Measurements from ENCODE around the gene GJC1. TPM values are rescaled to one million over a fixed set of nuclear protein-coding genes. Genes with fewer than 3 reads are reported as not detected.
A peak's percentile ranks its signal among the peaks of the same experiment; 100 is the strongest.

The GJC1 gene
- total and polyA plus RNA-seq, 9 of the 15 experiments (the other 6 are each of a cell fraction or from before 2014, with no cell fraction given), result 0.04 to 1.4 (median 0.18) TPM; not detected in 1

GRCh38 chr17:44794851-44795413 is 35.2 kb downstream of the GJC1 start (continued):
- TF ChIP-seq ZNF395 (CRISPR knock-in tag; IDR thresholded peaks at IDR 0.05), result peak; percentile 77; the same call in 1 of the 2 replicates
- TF ChIP-seq HES1 (IDR thresholded peaks at IDR 0.05; ENCODE audit: low read depth), result no peak
- peak in 1 of 2 experiments; percentile 78; a peak in 2 of 4 replicates for TF ChIP-seq ETV6 (IDR thresholded peaks at IDR 0.05; ENCODE audit: borderline replicate concordance in 1 of 2, low read depth in 2 of 2, low read length in 1 of 2)
- TF ChIP-seq ETV6 (CRISPR knock-in tag; IDR thresholded peaks at IDR 0.05; ENCODE audit: borderline replicate concordance), result no peak
- no peak for TF ChIP-seq ZFP1 (CRISPR knock-in tag; IDR thresholded peaks at IDR 0.05)
- no peak for TF ChIP-seq KLF13 (tag; IDR thresholded peaks at IDR 0.05; ENCODE audit: borderline replicate concordance, low read depth)
- no peak for TF ChIP-seq CREB1 (IDR thresholded peaks at IDR 0.05)
- peak; percentile 27; the same call in 1 of the 2 replicates for TF ChIP-seq CREB1 (CRISPR knock-in tag; IDR thresholded peaks at IDR 0.05)
- no peak for TF ChIP-seq GTF2B (IDR thresholded peaks at IDR 0.05; ENCODE audit: extremely low read depth, insufficient read length)
- no peak for TF ChIP-seq CBFB (CRISPR knock-in tag; IDR thresholded peaks at IDR 0.05)
- TF ChIP-seq ZNF584 (CRISPR knock-in tag; IDR thresholded peaks at IDR 0.05; ENCODE audit: low read depth), result peak; percentile 71
- TF ChIP-seq GABPA (tag; conservative IDR thresholded peaks at IDR 0.05; ENCODE audit: low read depth), result peak; percentile 75
- TF ChIP-seq NR2C1 (IDR thresholded peaks at IDR 0.05), result no peak
- TF ChIP-seq NR2C1 (tag; IDR thresholded peaks at IDR 0.05), result 0 out of 2 replicates have a peak, but pooled peaks have one; percentile 24
- no peak for TF ChIP-seq ZNF511 (CRISPR knock-in tag; IDR thresholded peaks at IDR 0.05)
- TF ChIP-seq MEIS2 (IDR thresholded peaks at IDR 0.05; ENCODE audit: partially characterized antibody), result peak; percentile 68
- no peak for TF ChIP-seq ZKSCAN1 (IDR thresholded peaks at IDR 0.05; ENCODE audit: low read depth, low read length)
- TF ChIP-seq ZNF431 (CRISPR knock-in tag; IDR thresholded peaks at IDR 0.05), result no peak
